ENCODE data around the gene PDK1.

DNA sequence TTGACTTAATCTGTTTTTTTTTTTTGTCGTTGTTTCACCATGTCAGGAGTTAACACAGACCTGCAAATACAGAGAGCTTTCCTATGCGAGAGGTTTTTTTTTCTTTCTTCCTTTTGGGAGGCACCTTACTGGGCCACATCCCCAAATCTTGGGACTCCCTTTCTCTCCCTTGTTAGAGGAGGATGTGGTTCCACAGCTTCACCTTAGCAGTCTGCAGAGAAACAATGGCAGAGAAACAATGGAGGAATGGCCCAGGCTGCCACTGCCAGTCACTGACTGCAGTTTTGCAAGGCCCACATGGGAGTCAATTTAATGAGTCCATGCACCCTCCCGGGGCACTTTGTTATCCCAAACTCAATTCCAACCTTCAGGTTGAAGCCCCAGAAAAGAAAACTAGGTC, 20.8 kb upstream of the PDK1 start:
- TF ChIP-seq CTCF (IDR thresholded peaks at IDR 0.05; ENCODE audit: insufficient read depth, low read length, poor library complexity, severe bottlenecking) (no peak), EZH2phosphoT487 (conservative IDR thresholded peaks at IDR 0.05; ENCODE audit: low read length) (no peak)

Data from SU-DHL-6 (cell line).